H1 (cell line): Measurements from ENCODE around the gene POU5F1. TPM values are rescaled to one million over a fixed set of nuclear protein-coding genes. Genes with fewer than 3 reads are reported as not detected.

ENCODE experiments used
- CTCF ChIA-PET: fragments of 300-600 bp; sonication (Branson Sonifier 250); formaldehyde crosslinking; loops from one replicate; lab custom pipeline; 2021; ENCODE audit not compliant: partially characterized antibody; lab: Charles Lee
- POLR2A ChIA-PET: fragments of 300-600 bp; sonication (Branson Sonifier 250); formaldehyde crosslinking; loops from one replicate; lab custom pipeline; 2021; ENCODE audit warnings: inconsistent platforms; ENCODE audit not compliant: partially characterized antibody; lab: Charles Lee
- DNase-seq, 2 experiments: peaks; one replicate each; pipeline versions ENCODE4 v3.0.0 to v3.0.0-alpha.2; 2010 to 2022; ENCODE audit warnings: low spot score in 2 of 2, low read depth in 1 of 2, mixed read lengths in 1 of 2
- FAIRE-seq: peaks from 2 replicates; lab custom pipeline; 2011; peaks lifted over from hg19 to GRCh38; lab: Jason Lieb, UNC
- H2AFZ ChIP-seq: 2 replicates; pipeline ENCODE4 v1.8.1; 2012; ENCODE audit warnings: low read length, inconsistent platforms
- H2AK5ac ChIP-seq: 2 replicates; pipeline ENCODE4 v1.6.1; 2013; ENCODE audit warnings: low read depth, low read length
- H2BK120ac ChIP-seq: replicated peaks from 2 replicates; pipeline ENCODE3; 2013; ENCODE audit warnings: low read depth, low read length, inconsistent platforms
- H2BK12ac ChIP-seq: 2 replicates; pipeline ENCODE4 v1.6.1; 2013; ENCODE audit warnings: low read depth, low read length
- H2BK15ac ChIP-seq: 2 replicates; pipeline ENCODE4 v1.6.1; 2013; ENCODE audit warnings: low read length
- H2BK20ac ChIP-seq: 2 replicates; pipeline ENCODE4 v1.6.1; 2013; ENCODE audit warnings: low read length
- H2BK5ac ChIP-seq: 2 replicates; pipeline ENCODE4 v1.6.1; 2013; ENCODE audit warnings: low read depth, low read length
- H3K14ac ChIP-seq: 2 replicates; pipeline ENCODE4 v1.6.1; 2013; ENCODE audit warnings: inconsistent platforms; ENCODE audit not compliant: insufficient read length
- H3K18ac ChIP-seq: 2 replicates; pipeline ENCODE4 v1.6.1; 2013; ENCODE audit warnings: low read length; ENCODE audit errors: extremely low read depth
- H3K23ac ChIP-seq: 2 replicates; pipeline ENCODE4 v1.6.1; 2013; ENCODE audit warnings: inconsistent platforms; ENCODE audit not compliant: insufficient read length
- H3K23me2 ChIP-seq: 2 replicates; pipeline ENCODE4 v1.6.1; 2013; ENCODE audit warnings: low read depth, low read length
- H3K27ac ChIP-seq: 2 replicates; pipeline ENCODE4 v1.6.1; 2011; ENCODE audit warnings: low read depth, low read length, inconsistent platforms
- H3K27me3 ChIP-seq, 4 experiments: replicated peaks in 1 of 4; 1 replicate in 1 of 4; 2 replicates in 3 of 4; pipeline versions ENCODE4 v1.6.1 to v1.8.1; 2011 to 2013; ENCODE audit warnings: low read length in 3 of 4, mild to moderate bottlenecking in 3 of 4, inconsistent platforms in 2 of 4, mixed read lengths in 2 of 4, moderate library complexity in 1 of 4; ENCODE audit not compliant: control insufficient read depth in 3 of 4, insufficient read depth in 3 of 4; ENCODE audit errors: extremely low read depth in 1 of 4
- H3K36me3 ChIP-seq, 4 experiments: 2 replicates each; pipeline versions ENCODE4 v1.6.1 to v1.8.1; 2011 to 2013; ENCODE audit warnings: mild to moderate bottlenecking in 4 of 4, low read length in 3 of 4, moderate library complexity in 2 of 4, control low read depth in 1 of 4, inconsistent platforms in 1 of 4; ENCODE audit not compliant: insufficient read depth in 4 of 4, control insufficient read depth in 2 of 4
- H3K4ac ChIP-seq: replicated peaks from 2 replicates; pipeline ENCODE3; 2013; ENCODE audit warnings: low read length, low read depth, mixed read lengths, inconsistent platforms; ENCODE audit not compliant: insufficient read length
- H3K4me1 ChIP-seq, 4 experiments: replicated peaks in 1 of 4; 1 replicate in 1 of 4; 2 replicates in 3 of 4; pipeline versions ENCODE4 v1.6.1 to v1.8.1; 2011 to 2013; ENCODE audit warnings: low read length in 3 of 4, inconsistent platforms in 2 of 4, mixed read lengths in 1 of 4; ENCODE audit not compliant: insufficient read depth in 4 of 4, control insufficient read depth in 3 of 4
- H3K4me2 ChIP-seq, 2 experiments: 2 replicates each; pipeline versions ENCODE4 v1.6.1 to v1.8.1; 2011 to 2013; ENCODE audit warnings: low read depth in 2 of 2, low read length in 2 of 2, control low read depth in 1 of 2, inconsistent platforms in 1 of 2, mild to moderate bottlenecking in 1 of 2; ENCODE audit not compliant: insufficient read depth in 1 of 2
- H3K4me3 ChIP-seq, 4 experiments: fragments of 200-600, 300-600 bp in 1 of 4; sonication (generic), shearing (Covaris generic), sonication (Bioruptor Twin) in 1 of 4; 2 replicates each; pipeline versions ENCODE4 v1.5.1 to v1.8.1; 2011 to 2016; ENCODE audit warnings: low read length in 4 of 4, low read depth in 3 of 4, control low read depth in 2 of 4, inconsistent platforms in 2 of 4, mild to moderate bottlenecking in 2 of 4, mixed read lengths in 1 of 4, moderate library complexity in 1 of 4; ENCODE audit not compliant: insufficient read depth in 2 of 4; ENCODE audit errors: extremely low read depth in 1 of 4
- H3K56ac ChIP-seq: replicated peaks from 2 replicates; pipeline ENCODE3; 2013; ENCODE audit warnings: low read depth, mild to moderate bottlenecking, mixed read lengths, low read length, inconsistent platforms; ENCODE audit not compliant: insufficient read length
- H3K79me1 ChIP-seq: 2 replicates; pipeline ENCODE4 v1.6.1; 2013; ENCODE audit warnings: low read depth, low read length, control low read depth
- H3K79me2 ChIP-seq, 2 experiments: 2 replicates each; pipeline versions ENCODE4 v1.6.1 to v1.8.1; 2012 to 2013; ENCODE audit warnings: low read length in 2 of 2, mild to moderate bottlenecking in 2 of 2, inconsistent platforms in 1 of 2; ENCODE audit not compliant: insufficient read depth in 2 of 2, control insufficient read depth in 1 of 2
- H3K9ac ChIP-seq, 4 experiments: replicated peaks in 1 of 4; 1 replicate in 1 of 4; 2 replicates in 3 of 4; pipeline versions ENCODE4 v1.6.1 to v1.8.1; 2011 to 2013; ENCODE audit warnings: low read depth in 3 of 4, low read length in 3 of 4, control low read depth in 2 of 4, mild to moderate bottlenecking in 2 of 4, moderate library complexity in 2 of 4, inconsistent platforms in 1 of 4; ENCODE audit errors: extremely low read depth in 1 of 4
- H3K9me3 ChIP-seq, 2 experiments: 2 replicates each; pipeline versions ENCODE4 v1.6.1 to v1.8.1; 2012 to 2013; ENCODE audit warnings: mild to moderate bottlenecking in 2 of 2, moderate library complexity in 2 of 2, control low read depth in 1 of 2, inconsistent platforms in 1 of 2, low read depth in 1 of 2, low read length in 1 of 2, mixed read lengths in 1 of 2; ENCODE audit not compliant: insufficient read depth in 2 of 2
- H4K20me1 ChIP-seq, 2 experiments: replicated peaks in 1 of 2; 2 replicates each; pipeline versions ENCODE3 to v1.8.1; 2011 to 2013; ENCODE audit warnings: inconsistent platforms in 2 of 2, low read length in 2 of 2, mild to moderate bottlenecking in 1 of 2; ENCODE audit not compliant: insufficient read depth in 2 of 2, control insufficient read depth in 1 of 2
- H4K5ac ChIP-seq: 2 replicates; pipeline ENCODE4 v1.6.1; 2013; ENCODE audit warnings: low read length, low read depth, mixed read lengths, inconsistent platforms; ENCODE audit not compliant: insufficient read length
- H4K8ac ChIP-seq: 2 replicates; pipeline ENCODE4 v1.8.0; 2013; ENCODE audit warnings: mild to moderate bottlenecking, moderate library complexity, low read length, inconsistent platforms; ENCODE audit not compliant: insufficient read depth; ENCODE audit errors: extremely low read depth
- H4K91ac ChIP-seq: replicated peaks from 2 replicates; pipeline ENCODE3; 2013; ENCODE audit warnings: low read length, mixed read lengths, inconsistent platforms; ENCODE audit not compliant: insufficient read length
- KDM4A ChIP-seq: IDR thresholded peaks from one replicate; pipeline ENCODE4 v1.7.1; 2012; ENCODE audit warnings: low read depth, mild to moderate bottlenecking, moderate library complexity, low read length, inconsistent platforms; ENCODE audit not compliant: severe bottlenecking
- POU5F1 ChIP-seq: IDR thresholded peaks from 2 replicates; pipeline ENCODE4 v1.6.1; 2011; ENCODE audit warnings: low read depth, mild to moderate bottlenecking, low read length, moderate library complexity
- WGBS, 2 experiments: shearing (Covaris generic) in 1 of 2; methylation state at CpG; one replicate each; pipeline versions ENCODE4 v1.1.6 to v1.1.7; 2013 to 2015; ENCODE audit warnings: low lambda C conversion rate in 2 of 2, mixed read lengths in 2 of 2, inconsistent platforms in 1 of 2, low coverage in 1 of 2, missing lambda C conversion rate in 1 of 2; ENCODE audit not compliant: insufficient replicate concordance in 2 of 2, insufficient coverage in 1 of 2, insufficient read length in 1 of 2; ENCODE audit errors: extremely low coverage in 1 of 2, missing lambda C conversion rate in 1 of 2; 5-methylcytosine and 5-hydroxymethylcytosine counted together
- polyA plus RNA-seq, 7 experiments: library from polyadenylated mRNA; depleted of rRNA in 3 of 7; stranded (reverse) in 5 of 7; unstranded in 2 of 7; fragments of >200 nt in 5 of 7; fragments of 200-250 nt in 2 of 7; gene quantifications; 1 replicate in 5 of 7; 2 replicates in 1 of 7; 4 replicates in 1 of 7; pipeline versions ENCODE4 v1.2.1 to v1.2.3, GENCODE V29; 2011 to 2013; ENCODE audit warnings: missing spikeins in 2 of 7, mixed read lengths in 2 of 7
- total RNA-seq: library from RNA; stranded (reverse); fragmentation: NEBNext Ultra II Directional; extraction: Animal tissue kit (Norgen Biotek cat#: 25700); gene quantifications from 2 replicates; pipeline ENCODE4 v1.2.1, GENCODE V29; 2021

Gene POU5F1
- total and polyA plus RNA-seq, 2 of the 8 experiments (the other 6 are each of a cell fraction or from before 2014, with no cell fraction given): 2,437 to 2,526 TPM

- H3K9ac ChIP-seq: no peak overlapping the region
- CTCF ChIA-PET: interaction anchor here (0.6 to 13.5 kb wide), 15 partner anchors 9 to 309 kb away, joined by 3 to 187 read pairs (median 6); partner anchors contain the start of genes C6orf15, CCHCR1, PSORS1C1 and PSORS1C2
- H3K18ac ChIP-seq: no peak overlapping the region
- H3K23ac ChIP-seq: no peak overlapping the region
- no peak overlapping the region for H2BK12ac ChIP-seq
- H2BK15ac ChIP-seq: no peak overlapping the region
- DNase-seq: no peak
- no peak overlapping the region for H2BK20ac ChIP-seq
- no peak overlapping the region for H2AFZ ChIP-seq
- TF ChIP-seq POU5F1: peak; percentile 56; the same call in 1 of the 2 replicates
- no peak for TF ChIP-seq KDM4A
- no peak overlapping the region for H3K4ac ChIP-seq
- 77% methylated on average over 3 of the region's 3 CpGs; no CpG with 5 or more reads in 1 of the 2 experiments for WGBS, 2 experiments
- H3K56ac ChIP-seq: no peak overlapping the region
- no peak overlapping the region for H4K5ac ChIP-seq
- no peaks in the 10 kb centered on the region for H3K23me2 ChIP-seq
- peaks cover 0 to 3% (median under 1%) of the 10 kb centered on the region in 4 experiments; a peak in 3 of 7 replicates for H3K4me1 ChIP-seq
- H3K4me2 ChIP-seq: no peak overlapping the region
- no peak overlapping the region for H3K4me3 ChIP-seq
- H3K9me3 ChIP-seq: no peaks in the 10 kb centered on the region
- no peak overlapping the region for H3K14ac ChIP-seq
- no peaks in the 10 kb centered on the region for H3K36me3 ChIP-seq
- no peak overlapping the region for H4K91ac ChIP-seq
- H4K8ac ChIP-seq: no peak overlapping the region
- H2BK120ac ChIP-seq: no peak overlapping the region
- no peaks in the 10 kb centered on the region for H3K27me3 ChIP-seq
- H3K27ac ChIP-seq: no peak overlapping the region
- no peak overlapping the region for H2BK5ac ChIP-seq
- POLR2A ChIA-PET: interaction anchor here (68.5 kb wide), 1 partner anchor 37 kb away, joined by 2251 read pairs; the partner anchor contains the start of genes CCHCR1, POU5F1, PSORS1C2 and TCF19
- no peak for FAIRE-seq
- H3K79me1 ChIP-seq: no peaks in the 10 kb centered on the region
- no peak overlapping the region for H2AK5ac ChIP-seq
- H4K20me1 ChIP-seq: no peaks in the 10 kb centered on the region
- H3K79me2 ChIP-seq: no peaks in the 10 kb centered on the region
Measured at GRCh38 chr6:31131595-31131994, 38.9 kb downstream of the POU5F1 start.
